ENCODE measurements around the gene LSM12.
"Not testable (repeated sequence)": the region's sequence is repeated elsewhere in the genome, so short reads cannot be mapped to it uniquely, and the experiment has no call there.

LSM12 gene

GRCh38 chr17:43997180-43997579 lies 69.3 kb downstream of the LSM12 start:
- H3K4me3 Mint-ChIP-seq; H3K27ac Mint-ChIP-seq; H3K4me1 Mint-ChIP-seq (ENCODE audit: low read depth); DNase-seq (ENCODE audit: low spot score); H3K9me3 Mint-ChIP-seq; H3K36me3 Mint-ChIP-seq (ENCODE audit: low read depth): not testable (repeated sequence)
- peaks cover 36% of the 10 kb centered on the region for H3K27me3 Mint-ChIP-seq (ENCODE audit: low read depth)

DNA sequence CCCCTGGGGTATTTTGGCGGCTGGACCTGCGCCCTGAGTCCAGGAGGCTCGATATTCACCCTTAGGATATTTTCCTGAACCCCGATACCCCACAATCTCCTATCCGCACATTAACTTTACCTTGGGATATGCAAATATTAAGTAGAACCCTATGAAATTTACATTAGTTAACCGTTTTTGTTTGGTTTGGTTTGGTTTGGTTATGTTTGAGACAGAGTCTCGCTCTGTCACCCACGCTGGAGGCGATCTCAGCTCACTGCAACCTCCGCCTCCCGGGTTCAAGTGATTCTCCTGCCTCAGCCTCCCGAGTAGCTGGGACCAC lies 71.4 kb downstream of the LSM12 start:
- H3K27ac Mint-ChIP-seq, result no peak overlapping the region
- DNase-seq (ENCODE audit: low spot score), result no peak
- no peaks in the 10 kb centered on the region for H3K9me3 Mint-ChIP-seq
- peaks cover 34% of the 10 kb centered on the region for H3K27me3 Mint-ChIP-seq (ENCODE audit: low read depth)
- H3K4me3 Mint-ChIP-seq, result no peak overlapping the region
- no peaks in the 10 kb centered on the region for H3K36me3 Mint-ChIP-seq (ENCODE audit: low read depth)
- H3K4me1 Mint-ChIP-seq (ENCODE audit: low read depth), result no peaks in the 10 kb centered on the region

DNA sequence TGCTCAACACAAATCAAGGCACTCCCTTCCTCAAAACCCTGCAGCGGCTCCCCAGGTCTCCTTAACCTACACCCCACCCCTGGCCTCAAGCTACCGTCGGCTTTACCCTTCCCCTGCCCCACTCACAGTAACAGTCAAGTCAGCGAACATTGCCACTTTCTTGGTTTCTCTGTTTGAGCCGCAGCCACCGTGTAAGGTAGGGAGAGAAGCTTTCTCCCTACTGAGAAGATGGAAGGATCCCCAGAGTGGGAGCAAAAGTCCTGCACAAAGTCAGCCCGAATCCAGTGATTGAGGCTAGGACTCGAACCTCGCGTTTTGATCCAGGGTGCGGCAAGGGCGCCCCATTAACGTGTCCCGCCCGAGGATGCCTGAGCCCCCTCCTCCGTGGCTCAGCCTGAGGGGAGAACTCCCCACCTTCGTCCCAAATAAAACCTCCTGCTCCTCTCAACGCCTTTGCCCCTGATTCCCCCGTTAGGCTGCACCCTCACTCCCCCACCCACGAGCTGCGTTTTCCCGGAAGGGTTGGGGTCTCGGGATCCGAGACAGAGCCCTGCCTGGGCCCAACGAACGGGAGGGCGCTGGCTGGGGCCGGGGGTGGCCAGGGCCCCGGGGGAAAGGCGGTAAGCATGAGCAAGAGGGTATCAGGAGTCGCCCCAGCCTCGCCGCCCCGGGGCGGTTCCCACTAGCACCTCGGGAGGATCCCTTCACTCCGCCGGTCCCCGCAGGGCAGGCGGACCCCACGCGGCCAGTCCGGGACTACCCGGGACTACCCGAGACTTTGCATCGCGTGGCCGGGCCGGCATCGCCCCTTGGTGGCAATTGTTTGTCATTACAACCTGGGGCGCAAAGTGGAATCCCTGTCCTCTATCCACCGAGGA lies 72.0 kb downstream of the LSM12 start:
- Mint-ChIP-seq H3K27ac (no peak overlapping the region), H3K4me1 (ENCODE audit: low read depth) (no peaks in the 10 kb centered on the region), H3K9me3 (no peaks in the 10 kb centered on the region), H3K36me3 (ENCODE audit: low read depth) (no peaks in the 10 kb centered on the region), H3K27me3 (ENCODE audit: low read depth) (peaks cover 31% of the 10 kb centered on the region), H3K4me3 (no peak overlapping the region)
- peak; percentile 56 for DNase-seq (ENCODE audit: low spot score)

DNA sequence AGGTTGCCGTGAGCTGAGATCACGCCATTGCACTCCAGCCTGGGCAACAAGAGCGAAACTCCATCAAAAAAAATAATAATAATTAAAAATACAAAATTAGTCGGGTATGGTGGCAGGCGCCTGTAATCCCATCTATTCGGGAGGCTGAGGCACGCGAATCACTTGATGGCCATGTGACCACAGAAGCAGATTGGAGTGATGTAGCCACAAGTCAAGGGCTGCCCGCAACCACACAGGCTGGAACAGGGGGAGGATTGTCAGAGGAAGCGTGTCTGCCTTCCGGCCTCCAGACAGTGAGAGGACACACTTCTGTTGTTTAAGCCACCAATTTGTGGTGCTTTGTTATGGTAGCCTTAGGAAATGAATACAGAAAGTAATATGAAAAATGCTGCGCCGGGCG lies 73.8 kb downstream of the LSM12 start:
- Mint-ChIP-seq H3K27me3 (ENCODE audit: low read depth) (peaks cover 30% of the 10 kb centered on the region), H3K9me3 (no peaks in the 10 kb centered on the region), H3K36me3 (ENCODE audit: low read depth) (no peaks in the 10 kb centered on the region), H3K27ac (no peak overlapping the region), H3K4me3 (no peak overlapping the region), H3K4me1 (ENCODE audit: low read depth) (no peaks in the 10 kb centered on the region)
- no peak for DNase-seq (ENCODE audit: low spot score)

GRCh38 chr17:43988301-43988700 lies 78.2 kb downstream of the LSM12 start:
- Mint-ChIP-seq H3K36me3 (ENCODE audit: low read depth) (no peaks in the 10 kb centered on the region), H3K27me3 (ENCODE audit: low read depth) (peaks cover 43% of the 10 kb centered on the region), H3K4me3 (no peak overlapping the region), H3K4me1 (ENCODE audit: low read depth) (no peaks in the 10 kb centered on the region), H3K9me3 (no peaks in the 10 kb centered on the region), H3K27ac (no peak overlapping the region)
- no peak for DNase-seq (ENCODE audit: low spot score)

- Mint-ChIP-seq H3K27me3 (ENCODE audit: low read depth) (peaks cover 49% of the 10 kb centered on the region), H3K27ac (no peak overlapping the region), H3K9me3 (no peaks in the 10 kb centered on the region), H3K4me3 (no peak overlapping the region), H3K4me1 (ENCODE audit: low read depth) (no peaks in the 10 kb centered on the region), H3K36me3 (ENCODE audit: low read depth) (no peaks in the 10 kb centered on the region)
- no peak for DNase-seq (ENCODE audit: low spot score)
These were observed 79.1 kb downstream of the LSM12 start for GRCh38 chr17:43987131-43988021.

- Mint-ChIP-seq H3K27me3 (ENCODE audit: low read depth) (peaks cover 57% of the 10 kb centered on the region), H3K36me3 (ENCODE audit: low read depth) (no peaks in the 10 kb centered on the region), H3K4me1 (ENCODE audit: low read depth) (no peaks in the 10 kb centered on the region), H3K9me3 (no peaks in the 10 kb centered on the region), H3K27ac (no peak overlapping the region), H3K4me3 (no peak overlapping the region)
- DNase-seq (ENCODE audit: low spot score), result no peak
These were observed 80.1 kb downstream of the LSM12 start for GRCh38 chr17:43986225-43986981.

- no peak for DNase-seq (ENCODE audit: low spot score)
- Mint-ChIP-seq H3K27ac (no peak overlapping the region), H3K36me3 (ENCODE audit: low read depth) (no peaks in the 10 kb centered on the region), H3K27me3 (ENCODE audit: low read depth) (peaks cover 64% of the 10 kb centered on the region), H3K4me3 (no peak overlapping the region), H3K4me1 (ENCODE audit: low read depth) (no peaks in the 10 kb centered on the region), H3K9me3 (no peaks in the 10 kb centered on the region)
These were observed 82.0 kb downstream of the LSM12 start for GRCh38 chr17:43984521-43984920.
